Stimulated activated CD4-positive, alpha-beta T cell treated with anti-CD3 and anti-CD28 coated beads, Interleukin-12 subunit alpha, Interleukin-12 subunit beta, amount 100 ng/mL, for 4 hours (primary cell): ENCODE results near the gene STAP2.

Experiments
- DNase-seq: peaks from one replicate; pipeline ENCODE4 v3.0.0-alpha.2; 2020

STAP2 gene

DNA sequence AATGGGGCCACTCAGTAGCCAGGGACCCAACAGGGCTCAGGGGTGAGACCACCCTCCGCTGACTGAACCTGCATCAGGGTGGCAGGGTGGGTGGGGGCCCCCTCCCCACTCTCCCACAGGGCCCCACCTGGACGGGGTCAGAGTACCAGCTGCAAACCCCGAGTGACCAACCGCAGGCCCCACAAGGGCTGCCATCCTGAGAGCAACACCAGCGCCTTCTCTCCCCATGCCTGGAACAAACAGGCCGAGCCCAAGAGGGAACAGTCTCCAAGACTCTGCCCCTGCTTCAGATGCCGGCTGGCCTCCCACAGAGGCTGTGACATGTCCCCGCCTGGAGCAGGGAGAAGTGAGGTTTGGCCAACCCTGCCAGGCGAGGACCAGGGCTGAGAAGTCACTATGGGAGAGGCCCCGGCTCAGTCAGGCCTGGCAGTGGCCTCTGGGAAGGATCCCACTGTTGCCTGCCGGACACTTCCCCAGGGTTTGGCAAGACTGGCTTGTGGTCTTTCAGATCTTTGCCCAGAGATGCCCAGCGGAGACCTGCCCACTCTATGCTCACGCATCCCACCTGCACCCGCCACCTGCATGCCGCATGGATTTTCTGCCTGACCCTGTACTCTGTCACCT lies 31.9 kb upstream of the STAP2 start:
- DNase-seq = no peak

DNA sequence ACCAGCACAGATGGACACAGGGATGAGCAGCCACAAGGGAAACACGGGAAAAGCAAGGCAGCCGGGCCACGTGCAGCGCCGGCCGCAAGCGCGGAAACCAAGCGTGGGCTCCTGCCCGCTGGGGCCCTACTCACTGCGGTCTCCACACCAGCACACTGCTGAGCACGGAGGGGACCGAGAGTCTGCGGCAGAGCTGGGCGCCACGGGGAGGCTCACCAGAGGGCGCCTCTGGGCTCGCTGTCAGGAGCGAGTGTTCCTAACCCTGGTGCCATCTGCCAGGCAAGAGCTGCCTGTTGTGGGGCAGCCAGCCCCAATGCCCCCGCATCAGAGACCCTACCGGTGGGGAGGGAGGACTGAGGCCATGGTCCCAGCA lies 31.2 kb upstream of the STAP2 start:
- DNase-seq = peak; percentile 75

DNA sequence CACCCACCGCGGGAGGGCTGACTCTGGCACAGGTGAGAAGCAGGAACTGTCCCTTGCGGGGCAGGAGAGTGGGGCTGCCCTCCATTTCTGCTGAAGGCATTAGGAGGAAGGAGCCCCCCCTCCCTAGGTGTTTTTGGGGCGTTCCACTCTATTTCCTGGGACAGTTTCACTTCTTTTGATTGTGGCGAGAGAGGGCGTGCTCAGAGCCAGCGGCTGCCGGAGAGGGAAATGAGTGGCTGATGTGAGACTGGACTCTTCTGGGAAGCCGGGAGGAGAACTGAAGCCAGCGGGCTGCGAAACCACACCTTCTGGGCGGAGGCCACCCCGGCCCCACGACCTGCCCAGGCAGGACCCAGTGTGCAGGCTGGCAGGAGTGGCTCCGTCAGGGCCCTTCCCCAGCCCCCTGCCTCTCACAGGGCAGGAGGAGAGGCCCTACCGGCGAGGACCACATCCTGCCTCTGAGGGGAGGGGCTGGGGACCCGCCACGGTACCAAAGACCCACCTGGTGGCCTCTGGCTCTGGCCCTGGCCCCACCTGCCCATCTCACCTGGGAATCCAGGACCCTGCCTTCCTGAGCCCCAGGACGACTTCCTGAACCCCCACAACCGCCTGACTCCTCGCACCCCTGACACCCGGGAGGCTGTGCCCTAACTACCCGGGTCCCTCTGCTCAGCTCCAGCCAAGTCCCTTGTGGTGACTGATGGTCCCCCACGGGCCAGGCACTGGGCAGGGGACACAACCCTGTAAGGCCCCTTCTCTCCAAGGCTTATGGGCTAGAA lies 30.7 kb upstream of the STAP2 start:
- peak; percentile 54 for DNase-seq

GRCh38 chr19:4368128-4368820 lies 29.6 kb upstream of the STAP2 start:
- DNase-seq = no peak

- no peak for DNase-seq
Measured at GRCh38 chr19:4367781-4368127, 29.1 kb upstream of the STAP2 start.

GRCh38 chr19:4367336-4367723 lies 28.7 kb upstream of the STAP2 start:
- DNase-seq = no peak

- no peak for DNase-seq
Measured at GRCh38 chr19:4366666-4367335, 28.2 kb upstream of the STAP2 start.

- DNase-seq = no peak
Measured at GRCh38 chr19:4365791-4366665, 27.4 kb upstream of the STAP2 start.

GRCh38 chr19:4365341-4365740 lies 26.7 kb upstream of the STAP2 start:
- no peak for DNase-seq

DNA sequence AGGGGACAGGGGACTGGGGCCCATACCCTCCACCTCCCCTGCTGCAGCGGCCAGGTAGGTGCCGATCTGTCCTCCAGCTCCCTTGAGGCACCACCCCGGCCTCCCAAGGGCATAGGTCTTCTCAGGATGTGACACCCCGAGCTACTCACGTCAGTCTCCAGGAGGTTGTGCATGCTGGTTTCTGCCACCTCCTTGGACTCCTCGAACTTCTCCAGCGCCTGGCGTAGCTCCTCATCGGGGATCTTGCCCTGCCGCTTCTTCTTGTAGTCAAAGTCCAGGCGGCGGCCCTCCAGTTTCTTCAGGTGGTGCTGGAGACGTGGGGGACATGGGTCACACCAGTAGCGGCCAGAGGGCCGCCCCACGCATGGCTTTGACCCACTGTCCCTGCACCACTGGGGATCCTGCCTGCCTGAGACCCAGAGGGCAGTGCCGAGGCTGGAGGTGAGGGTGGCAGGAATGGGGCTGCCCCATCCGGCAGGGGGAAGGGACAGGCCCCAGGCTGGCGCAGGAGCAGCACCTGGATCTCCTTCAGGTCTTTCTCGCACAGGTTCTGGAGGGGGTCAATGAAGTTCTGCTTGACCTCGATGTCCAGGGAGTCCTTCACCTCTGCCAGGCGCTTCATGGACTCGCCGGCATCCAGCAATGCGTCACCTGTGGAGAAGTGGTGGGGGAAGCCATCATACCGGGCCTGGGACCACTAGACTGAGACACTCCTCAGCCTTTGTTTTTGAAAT lies 25.1 kb upstream of the STAP2 start:
- no peak for DNase-seq

- no peak for DNase-seq
Measured at GRCh38 chr19:4362831-4363545, 24.4 kb upstream of the STAP2 start.

- no peak for DNase-seq
Measured at GRCh38 chr19:4362101-4362828, 23.6 kb upstream of the STAP2 start.

- no peak for DNase-seq
Measured at GRCh38 chr19:4361152-4362046, 22.8 kb upstream of the STAP2 start.

GRCh38 chr19:4360641-4361151 lies 22.1 kb upstream of the STAP2 start:
- no peak for DNase-seq

DNA sequence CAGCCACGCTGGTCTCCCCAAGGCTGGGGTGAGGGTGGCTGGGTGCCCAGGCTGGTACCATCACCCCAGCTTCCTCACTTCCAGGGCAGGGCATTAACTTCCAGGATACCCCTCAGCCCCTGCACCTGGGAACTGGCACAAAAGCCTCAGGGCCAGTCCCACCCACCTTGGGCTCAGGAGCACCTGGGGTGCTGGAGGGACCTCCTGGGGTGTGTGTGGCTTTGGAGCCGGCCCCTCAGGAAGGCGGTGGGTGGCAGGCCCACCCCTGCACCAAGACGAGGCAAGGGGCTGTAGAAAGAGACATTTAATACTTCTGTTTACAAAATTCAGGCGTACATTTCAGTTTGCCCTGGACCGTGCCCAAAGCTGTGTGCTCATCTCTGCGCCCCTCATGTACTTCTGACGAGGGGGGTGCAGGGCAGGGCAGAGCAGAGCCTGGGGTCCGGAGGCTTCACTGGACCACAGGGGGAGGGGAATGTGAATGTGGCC lies 21.5 kb upstream of the STAP2 start:
- no peak for DNase-seq

- DNase-seq = no peak
Measured at GRCh38 chr19:4359627-4360000, 21.0 kb upstream of the STAP2 start.

GRCh38 chr19:4358709-4359626 lies 20.3 kb upstream of the STAP2 start:
- no peak for DNase-seq

DNA sequence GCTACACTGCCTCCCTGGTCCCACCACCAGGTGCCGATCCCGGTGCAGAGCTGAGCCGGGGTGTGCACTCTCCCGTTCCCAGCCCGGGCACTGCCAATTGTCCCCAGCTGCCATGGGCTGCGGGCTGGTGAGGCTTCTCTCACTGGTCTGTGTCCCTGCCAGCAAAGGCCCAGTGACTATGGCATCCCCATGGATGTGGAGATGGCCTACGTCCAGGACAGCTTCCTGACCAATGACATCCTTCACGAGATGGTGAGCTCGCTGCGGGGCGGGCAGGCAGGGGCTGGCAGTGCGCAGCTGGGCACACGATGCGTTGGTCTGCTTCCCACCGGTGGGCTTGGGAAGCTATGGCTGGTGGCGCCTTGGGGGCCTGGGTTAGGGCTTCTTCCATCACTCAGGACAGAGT lies 19.3 kb upstream of the STAP2 start:
- no peak for DNase-seq
